Inflammatory macrophage treated with lipopolysaccharide for 4 hours (primary cell): ENCODE data around the gene AFAP1L1.
"Not testable (repeated sequence)": the region's sequence is repeated elsewhere in the genome, so short reads cannot be mapped to it uniquely, and the experiment has no call there.

Experiments used
- DNase-seq: peaks from one replicate; pipeline ENCODE4 v3.0.0-alpha.2; 2020

AFAP1L1 gene

GRCh38 chr5:149262315-149262714, 9.3 kb upstream of the AFAP1L1 start:
- DNase-seq, result no peak

GRCh38 chr5:149264439-149265067, 7.1 kb upstream of the AFAP1L1 start:
- DNase-seq, result no peak

- DNase-seq, result no peak
These were observed 6.6 kb upstream of the AFAP1L1 start for GRCh38 chr5:149265068-149265465.

GRCh38 chr5:149265597-149265996, 6.1 kb upstream of the AFAP1L1 start:
- DNase-seq, result peak; percentile 64

DNA sequence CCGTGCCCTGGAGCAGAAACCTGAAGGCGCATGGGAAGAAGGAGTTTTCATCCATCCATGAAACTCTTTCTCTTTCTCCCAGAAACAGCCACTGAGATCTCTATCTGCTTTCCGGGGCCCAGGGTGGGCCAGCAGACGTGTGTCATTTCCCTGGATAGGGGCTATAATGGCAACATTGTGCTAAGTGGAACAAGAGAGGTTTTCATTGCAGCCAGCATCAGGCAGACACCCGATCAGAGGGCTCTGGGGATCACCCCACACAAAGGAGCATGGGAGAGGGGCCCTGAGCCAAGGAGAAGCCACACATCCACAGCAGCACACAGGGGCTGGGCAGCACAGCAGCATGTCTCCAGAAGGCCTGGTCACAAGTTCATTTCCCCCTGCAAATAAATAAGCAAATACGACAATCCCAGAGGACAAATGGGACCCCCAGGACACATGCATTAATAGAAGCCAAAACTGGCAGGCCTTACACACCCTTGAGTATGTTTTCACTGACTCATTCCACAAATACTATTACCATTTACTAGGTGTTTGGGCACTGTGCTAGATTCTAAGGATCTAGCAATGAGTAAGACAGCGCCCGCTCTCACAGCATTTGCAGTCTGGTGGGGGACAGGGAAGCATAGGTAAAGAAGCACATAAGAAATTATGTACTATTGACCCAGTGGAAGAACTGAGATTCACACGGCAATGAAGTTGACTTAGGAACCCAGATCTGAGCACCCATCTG, 4.3 kb upstream of the AFAP1L1 start:
- no peak for DNase-seq

DNA sequence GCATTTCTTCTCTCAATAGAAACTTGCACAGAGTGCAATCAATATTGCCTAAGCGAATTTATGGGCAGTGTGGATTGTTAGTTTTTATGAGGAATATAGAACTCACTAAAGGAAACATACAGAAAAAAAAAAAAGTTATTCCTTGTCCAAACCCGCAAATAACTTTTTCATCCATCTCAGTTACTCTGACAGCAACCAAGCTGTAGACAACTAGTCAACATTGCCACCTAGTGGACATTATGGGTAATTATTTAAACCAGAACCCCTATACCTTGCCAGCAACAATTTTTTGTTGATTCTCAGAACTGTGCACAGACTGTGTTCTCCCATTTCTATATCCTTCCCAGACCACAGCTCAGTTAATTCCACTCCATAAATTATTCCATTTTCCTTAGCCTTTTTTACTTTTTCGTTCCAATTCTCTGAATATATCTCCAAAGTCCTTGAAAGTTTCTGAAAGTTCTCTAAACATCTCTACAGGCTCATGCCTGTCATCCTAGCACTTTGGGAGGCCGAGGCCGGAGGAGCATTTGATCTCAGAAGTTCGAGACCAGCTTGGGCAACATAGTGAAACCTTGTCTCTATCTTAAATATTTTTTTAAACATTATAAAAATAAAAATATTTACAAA, 2.6 kb upstream of the AFAP1L1 start:
- DNase-seq, result peak; percentile 56

DNA sequence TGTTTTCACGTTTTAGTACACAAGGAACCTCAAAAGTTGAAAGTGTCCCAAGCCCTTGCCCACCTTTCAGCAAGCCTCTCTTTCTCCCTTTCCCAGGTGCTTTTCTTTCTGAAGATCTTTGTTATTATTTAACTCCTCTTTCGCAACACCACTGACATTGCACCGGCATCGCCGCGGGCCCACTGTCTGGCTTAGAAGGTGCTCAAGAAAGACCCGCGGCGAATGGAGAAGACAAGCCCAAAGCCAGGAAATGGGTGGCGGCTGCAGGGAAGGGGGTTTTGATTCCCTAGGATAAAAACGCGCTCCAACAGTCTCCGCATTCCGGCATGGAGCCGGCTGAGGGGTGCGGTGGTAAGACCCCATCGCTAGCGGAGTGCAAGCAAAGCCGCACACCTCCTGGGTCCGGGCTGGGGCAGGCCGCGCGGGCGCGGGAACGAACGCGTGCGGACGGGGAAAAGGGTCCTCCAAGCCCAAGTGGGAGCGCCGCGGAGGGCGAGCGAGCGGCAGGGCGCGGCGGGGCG, 404 bp upstream of the AFAP1L1 start:
- DNase-seq, result no peak

- not testable (repeated sequence) for DNase-seq
These were observed 1.1 kb downstream of the AFAP1L1 start for GRCh38 chr5:149272781-149273180.

- no peak for DNase-seq
These were observed 1.6 kb downstream of the AFAP1L1 start for GRCh38 chr5:149273237-149273636.

DNA sequence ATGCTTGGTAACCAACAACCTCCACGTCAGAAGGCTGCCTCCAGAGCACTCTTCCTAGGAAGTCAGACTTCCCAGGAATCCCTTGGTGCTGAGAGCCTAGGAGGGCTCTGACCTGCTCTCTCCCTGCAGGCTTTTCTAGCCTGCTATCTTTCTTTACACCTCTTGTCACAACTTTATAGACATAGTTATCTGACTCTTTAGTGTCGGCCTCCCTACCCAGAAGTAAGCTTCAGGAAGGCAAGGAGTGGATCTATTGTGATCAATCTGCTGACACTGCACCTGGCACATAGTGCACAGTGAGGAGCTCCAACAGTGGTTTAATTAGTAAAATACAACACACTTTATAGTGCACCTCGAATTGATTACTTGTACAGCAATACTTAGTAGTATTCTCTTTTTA, 2.3 kb downstream of the AFAP1L1 start:
- DNase-seq, result no peak

DNA sequence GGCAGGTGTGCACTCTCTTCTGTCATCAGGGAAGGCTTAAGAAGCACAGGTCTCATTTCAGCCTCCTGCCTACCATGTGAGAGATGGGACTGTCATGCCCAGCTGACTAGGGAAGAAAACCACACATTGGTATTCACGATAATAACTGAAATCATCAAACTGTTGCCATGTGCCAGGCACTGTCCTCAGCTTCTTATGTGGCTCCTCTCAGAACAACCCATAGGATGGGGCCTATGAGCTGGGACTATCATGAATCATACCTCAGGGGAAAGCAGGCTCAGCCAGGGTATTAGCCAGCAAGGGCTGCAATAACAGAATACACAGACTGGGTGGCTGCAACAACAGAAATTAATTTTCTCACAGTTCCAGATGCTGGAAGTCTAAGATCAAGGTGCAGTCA, 3.3 kb downstream of the AFAP1L1 start:
- DNase-seq, result peak; percentile 29

GRCh38 chr5:149277801-149278200, 6.1 kb downstream of the AFAP1L1 start:
- peak; percentile 76 for DNase-seq

DNA sequence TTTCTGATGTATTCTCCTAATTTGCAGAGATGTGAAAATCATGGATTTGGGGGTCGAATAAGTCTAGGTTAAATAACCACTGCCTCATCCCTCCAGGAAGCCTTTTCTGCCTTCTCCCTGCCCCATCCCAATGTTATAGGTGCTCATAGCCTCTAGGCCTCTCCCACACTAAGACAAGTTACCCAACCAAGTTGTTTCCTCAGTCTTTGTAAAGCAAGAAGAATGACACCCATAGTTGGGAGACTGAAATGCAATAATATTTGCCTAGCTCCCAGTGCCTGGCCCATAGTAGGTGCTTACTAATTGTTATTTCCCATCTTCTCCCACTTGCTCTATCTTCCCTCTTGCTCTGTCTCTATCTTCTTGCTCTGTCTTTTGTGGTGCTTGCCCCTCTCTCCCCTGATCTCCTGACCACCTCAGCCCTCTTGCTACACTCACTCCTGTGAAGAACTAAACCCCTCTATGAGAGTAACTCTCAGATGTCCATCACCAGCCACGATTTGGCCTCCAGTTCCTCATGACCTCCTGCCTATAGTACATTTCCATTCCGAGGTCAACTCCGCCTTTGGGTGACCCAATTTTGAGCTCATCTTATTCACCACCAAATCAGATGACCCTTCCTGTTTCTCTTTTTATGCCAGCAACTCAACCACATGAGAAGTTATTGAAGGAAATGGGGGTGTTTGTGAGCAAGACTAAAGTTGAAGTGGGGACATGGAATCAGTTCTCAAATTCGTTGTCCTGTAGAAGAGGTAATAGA, 7.0 kb downstream of the AFAP1L1 start:
- peak; percentile 91 for DNase-seq

DNA sequence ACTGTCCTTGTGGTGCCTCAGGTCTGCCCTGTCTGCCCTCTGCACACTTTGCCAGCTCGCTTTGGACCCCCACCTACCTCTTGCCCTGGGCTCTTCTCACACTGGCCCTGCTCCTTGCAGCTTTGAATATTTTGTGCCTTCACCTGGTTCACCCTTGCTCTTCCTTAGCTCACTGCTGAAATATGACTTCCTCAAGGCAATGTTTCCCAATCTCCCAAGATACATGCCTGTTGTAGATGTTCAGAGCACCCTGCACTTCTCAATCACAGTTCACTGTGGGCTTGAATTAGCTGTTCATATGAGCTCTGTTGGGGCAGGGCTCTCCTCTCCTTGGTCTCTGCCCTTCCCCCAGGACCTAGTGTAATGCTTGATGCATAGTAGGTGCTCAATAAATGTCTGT, 8.0 kb downstream of the AFAP1L1 start:
- peak; percentile 28 for DNase-seq

DNA sequence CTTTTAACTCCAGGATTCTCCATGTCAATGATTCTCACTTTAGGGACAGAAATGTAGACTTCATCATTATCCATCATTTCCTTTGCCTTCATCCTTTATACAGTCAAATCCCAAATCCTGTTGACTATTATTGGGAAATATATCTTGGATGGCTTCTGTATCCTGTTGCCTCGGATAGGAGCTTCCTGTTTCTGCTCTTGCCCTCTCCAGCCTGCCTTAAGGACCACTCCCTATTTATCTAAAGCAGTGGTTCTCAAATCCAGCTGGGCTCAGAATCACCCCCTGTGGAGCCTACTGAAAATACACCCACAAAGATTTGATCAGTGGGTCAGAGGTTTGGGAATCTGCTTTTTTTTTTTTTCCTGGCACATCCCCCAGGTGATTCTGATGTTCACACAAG, 8.5 kb downstream of the AFAP1L1 start:
- DNase-seq, result no peak

GRCh38 chr5:149280802-149281201, 9.1 kb downstream of the AFAP1L1 start:
- no peak for DNase-seq

DNA sequence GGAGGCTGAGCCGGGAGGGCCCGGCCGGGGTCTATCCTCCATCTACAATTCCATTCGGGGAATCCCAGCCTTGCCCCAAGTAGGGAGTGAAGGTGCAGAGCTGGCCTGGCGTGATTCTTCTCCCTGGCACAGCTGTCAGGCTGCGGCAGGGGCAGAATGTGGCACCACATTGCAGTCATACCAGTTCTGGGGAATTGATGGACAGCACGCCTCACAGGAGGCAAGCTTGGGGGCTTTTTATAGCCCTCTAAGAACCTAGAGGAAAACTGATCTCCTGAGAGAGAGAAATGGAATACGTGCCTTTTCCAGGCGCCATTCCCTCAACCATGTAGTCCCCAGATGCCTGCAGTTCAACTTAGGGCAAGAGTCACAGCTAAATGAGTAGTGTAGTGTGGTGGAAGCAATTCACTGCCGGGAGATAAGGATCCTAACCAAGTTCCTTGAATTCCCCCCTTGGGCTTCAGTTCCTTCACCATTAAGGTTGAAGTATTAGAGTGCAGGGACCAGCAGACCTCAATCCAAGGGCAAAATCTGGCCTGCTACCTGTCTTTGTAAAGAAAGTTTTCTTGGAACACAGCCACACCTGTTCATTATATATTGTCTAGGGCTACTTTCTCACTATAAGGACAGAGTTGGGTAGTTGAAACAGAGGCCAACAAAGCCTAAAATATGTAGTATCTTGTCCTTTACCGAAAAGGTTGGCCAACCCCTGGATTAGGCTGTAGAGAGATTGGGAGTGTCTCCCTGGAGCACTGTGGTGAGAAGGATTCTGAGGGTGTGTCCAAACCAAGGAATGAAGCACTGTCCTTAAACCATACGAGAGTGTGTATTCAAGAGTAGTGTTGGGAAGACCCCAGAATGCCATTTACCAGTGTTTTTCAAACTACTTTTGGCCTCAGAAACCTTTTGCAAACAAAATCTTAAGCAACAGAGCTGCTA, 10.6 kb downstream of the AFAP1L1 start:
- DNase-seq, result no peak

DNA sequence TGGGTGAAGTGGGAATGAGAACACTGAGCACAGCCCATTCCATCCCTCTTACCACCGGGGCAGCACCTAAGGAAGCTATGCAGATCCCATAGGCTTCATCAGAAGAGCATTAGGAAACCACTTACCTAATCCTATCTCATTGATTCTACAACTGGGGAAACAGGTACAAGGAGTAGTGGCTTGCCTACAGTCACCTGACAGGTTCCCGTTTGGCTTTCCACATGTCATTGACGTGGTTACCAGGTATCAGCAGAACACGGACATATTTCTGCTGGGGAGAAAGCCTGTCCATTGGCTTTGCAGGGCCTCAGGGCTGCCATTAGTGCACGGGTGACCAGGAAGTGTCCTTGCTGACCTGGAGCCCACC, 11.3 kb downstream of the AFAP1L1 start:
- no peak for DNase-seq

GRCh38 chr5:149283626-149284480, 12.2 kb downstream of the AFAP1L1 start:
- DNase-seq, result no peak

- peak; percentile 49 for DNase-seq
These were observed 12.8 kb downstream of the AFAP1L1 start for GRCh38 chr5:149284501-149284900.

GRCh38 chr5:149285153-149285552, 13.5 kb downstream of the AFAP1L1 start:
- no peak for DNase-seq
